Neural progenitor cell (in vitro differentiated cells): ENCODE results near the gene TNFAIP6. TPM values are rescaled to one million over a fixed set of nuclear protein-coding genes. Genes with fewer than 3 reads are reported as not detected.

ENCODE experiments used
- DNase-seq: peaks from one replicate; pipeline ENCODE4 v3.0.0-alpha.2; 2016; ENCODE audit warnings: low spot score
- H2AFZ ChIP-seq: fragments of 200-600 bp; sonication (generic); replicated peaks from 2 replicates; pipeline ENCODE4 v1.6.1; 2016; ENCODE audit warnings: antibody characterized with exemption
- H3F3A ChIP-seq: fragments of 200-600 bp; sonication (generic); 2 replicates; pipeline ENCODE4 v1.6.1; 2016; ENCODE audit warnings: antibody characterized with exemption, low read depth
- H3K27ac ChIP-seq: fragments of 200-600 bp; sonication (generic); 2 replicates; pipeline ENCODE4 v1.5.1; 2016; ENCODE audit warnings: mild to moderate bottlenecking
- H3K27me3 ChIP-seq: fragments of 200-600 bp; sonication (generic); 2 replicates; pipeline ENCODE4 v1.6.1; 2016; ENCODE audit warnings: mild to moderate bottlenecking, moderate library complexity
- H3K36me3 ChIP-seq: fragments of 200-600 bp; sonication (generic); 2 replicates; pipeline ENCODE4 v1.5.1; 2016
- H3K4me1 ChIP-seq: fragments of 200-600 bp; sonication (generic); 2 replicates; pipeline ENCODE4 v1.6.1; 2016; ENCODE audit warnings: mixed run types
- H3K4me2 ChIP-seq: fragments of 200-600 bp; sonication (generic); 2 replicates; pipeline ENCODE4 v1.6.1; 2016
- H3K4me3 ChIP-seq: fragments of 200-600 bp; sonication (generic); 2 replicates; pipeline ENCODE4 v1.5.1; 2016
- H3K79me2 ChIP-seq: fragments of 200-600 bp; sonication (generic); 2 replicates; pipeline ENCODE4 v1.6.1; 2016; ENCODE audit warnings: low read depth
- H3K9ac ChIP-seq: fragments of 200-600 bp; sonication (generic); 2 replicates; pipeline ENCODE4 v1.6.1; 2016
- H3K9me3 ChIP-seq: fragments of 200-600 bp; sonication (generic); 2 replicates; pipeline ENCODE4 v1.5.1; 2016; ENCODE audit warnings: low read depth
- H4K20me1 ChIP-seq: fragments of 200-600 bp; sonication (generic); 2 replicates; pipeline ENCODE4 v1.6.1; 2016; ENCODE audit warnings: low read depth
- H3K27ac Mint-ChIP-seq: 3 replicates; pipeline ENCODE4 v1.8.0; 2021; ENCODE audit warnings: mixed read lengths
- H3K27me3 Mint-ChIP-seq: 2 replicates; pipeline ENCODE4 v1.8.0; 2022; ENCODE audit warnings: low read depth, mild to moderate bottlenecking, inconsistent platforms, moderate library complexity, mixed read lengths; ENCODE audit not compliant: insufficient read depth
- H3K36me3 Mint-ChIP-seq: 3 replicates; pipeline ENCODE4 v1.8.0; 2021; ENCODE audit warnings: mixed read lengths
- H3K4me1 Mint-ChIP-seq: 3 replicates; pipeline ENCODE4 v1.8.0; 2021; ENCODE audit warnings: mixed read lengths
- H3K4me3 Mint-ChIP-seq: 3 replicates; pipeline ENCODE4 v1.8.0; 2021; ENCODE audit warnings: mild to moderate bottlenecking, moderate library complexity, mixed read lengths
- H3K9me3 Mint-ChIP-seq: 3 replicates; pipeline ENCODE4 v1.8.0; 2020; ENCODE audit warnings: mixed read lengths
- EZH2 ChIP-seq: fragments of 200-600 bp; sonication (generic); IDR thresholded peaks from 2 replicates; pipeline ENCODE4 v1.6.1; 2017; ENCODE audit warnings: antibody characterized with exemption, mild to moderate bottlenecking, moderate library complexity
- EZH2phosphoT487 ChIP-seq: fragments of 200-600 bp; sonication (generic); IDR thresholded peaks from 2 replicates; pipeline ENCODE4 v1.6.1; 2017; ENCODE audit warnings: antibody characterized with exemption
- total RNA-seq: library from RNA; depleted of rRNA; stranded (reverse); fragments of >200 nt; gene quantifications from 2 replicates; pipeline ENCODE4 v1.2.3, GENCODE V29; 2015; ENCODE audit warnings: low replicate concordance
- TF ChIP-seq, protein P1 (sequence below): fragments of 200-600 bp; sonication (generic); IDR thresholded peaks from 2 replicates; pipeline ENCODE4 v1.5.1; 2017; ENCODE audit warnings: antibody characterized with exemption, mild to moderate bottlenecking

The TNFAIP6 gene
- total RNA-seq, 1 donor from 2014 or later = 0.22 TPM

DNA sequence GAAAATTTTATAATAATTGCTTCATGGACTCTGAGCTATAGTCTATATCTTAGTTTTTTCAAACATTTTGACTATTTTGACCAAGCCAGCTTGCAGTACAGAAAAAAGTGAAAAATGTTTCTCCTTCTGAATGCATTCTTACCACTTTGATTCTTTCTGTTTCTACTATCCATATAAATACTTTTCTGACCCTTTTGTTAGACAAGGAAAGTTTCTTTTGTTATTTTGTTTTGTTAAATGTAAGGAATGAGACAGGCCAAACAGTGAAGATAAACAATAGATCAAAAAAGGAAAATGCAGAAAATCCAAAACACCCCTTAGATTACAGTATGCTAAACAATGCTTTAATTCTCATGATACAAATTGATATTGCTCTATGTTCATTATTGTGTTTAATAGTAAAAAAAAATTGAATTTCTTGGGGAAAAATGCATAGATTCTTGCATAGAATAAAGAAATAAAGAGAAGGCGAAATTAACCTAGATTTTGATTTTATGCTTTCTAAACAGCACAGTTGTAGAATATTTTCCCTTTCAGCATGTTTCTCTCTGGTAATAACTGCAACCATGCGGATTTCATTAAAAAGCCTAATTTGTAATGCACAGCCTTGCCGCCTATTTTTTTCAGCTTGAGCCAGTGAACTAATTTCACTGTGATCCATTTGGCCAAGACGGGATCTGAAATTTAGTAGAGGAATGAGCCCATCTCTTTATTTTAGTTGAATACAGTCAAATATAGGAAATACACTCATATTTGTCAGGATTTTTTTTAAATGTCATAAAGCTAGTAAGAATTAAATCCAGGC, 976 bp downstream of the TNFAIP6 start:
- Mint-ChIP-seq H3K36me3 (no peaks in the 10 kb centered on the region), H3K4me3 (no peak overlapping the region), H3K27ac (no peak overlapping the region), H3K4me1 (no peaks in the 10 kb centered on the region), H3K9me3 (no peaks in the 10 kb centered on the region), H3K27me3 (peaks cover 2% of the 10 kb centered on the region)
- Histone ChIP-seq H3K4me2 (no peak overlapping the region), H3K27ac (no peak overlapping the region), H3K9ac (no peak overlapping the region), H3K9me3 (no peaks in the 10 kb centered on the region), H3K4me3 (no peak overlapping the region), H3K27me3 (no peaks in the 10 kb centered on the region), H3F3A (no peaks in the 10 kb centered on the region), H2AFZ (peak overlapping the region; percentile 18), H3K79me2 (no peaks in the 10 kb centered on the region), H3K4me1 (peaks cover 5% of the 10 kb centered on the region), H4K20me1 (no peaks in the 10 kb centered on the region), H3K36me3 (no peaks in the 10 kb centered on the region)
- TF ChIP-seq, protein P1, sequence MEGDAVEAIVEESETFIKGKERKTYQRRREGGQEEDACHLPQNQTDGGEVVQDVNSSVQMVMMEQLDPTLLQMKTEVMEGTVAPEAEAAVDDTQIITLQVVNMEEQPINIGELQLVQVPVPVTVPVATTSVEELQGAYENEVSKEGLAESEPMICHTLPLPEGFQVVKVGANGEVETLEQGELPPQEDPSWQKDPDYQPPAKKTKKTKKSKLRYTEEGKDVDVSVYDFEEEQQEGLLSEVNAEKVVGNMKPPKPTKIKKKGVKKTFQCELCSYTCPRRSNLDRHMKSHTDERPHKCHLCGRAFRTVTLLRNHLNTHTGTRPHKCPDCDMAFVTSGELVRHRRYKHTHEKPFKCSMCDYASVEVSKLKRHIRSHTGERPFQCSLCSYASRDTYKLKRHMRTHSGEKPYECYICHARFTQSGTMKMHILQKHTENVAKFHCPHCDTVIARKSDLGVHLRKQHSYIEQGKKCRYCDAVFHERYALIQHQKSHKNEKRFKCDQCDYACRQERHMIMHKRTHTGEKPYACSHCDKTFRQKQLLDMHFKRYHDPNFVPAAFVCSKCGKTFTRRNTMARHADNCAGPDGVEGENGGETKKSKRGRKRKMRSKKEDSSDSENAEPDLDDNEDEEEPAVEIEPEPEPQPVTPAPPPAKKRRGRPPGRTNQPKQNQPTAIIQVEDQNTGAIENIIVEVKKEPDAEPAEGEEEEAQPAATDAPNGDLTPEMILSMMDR = no peak
- TF ChIP-seq EZH2 (no peak), EZH2phosphoT487 (no peak)
- DNase-seq = no peak

DNA sequence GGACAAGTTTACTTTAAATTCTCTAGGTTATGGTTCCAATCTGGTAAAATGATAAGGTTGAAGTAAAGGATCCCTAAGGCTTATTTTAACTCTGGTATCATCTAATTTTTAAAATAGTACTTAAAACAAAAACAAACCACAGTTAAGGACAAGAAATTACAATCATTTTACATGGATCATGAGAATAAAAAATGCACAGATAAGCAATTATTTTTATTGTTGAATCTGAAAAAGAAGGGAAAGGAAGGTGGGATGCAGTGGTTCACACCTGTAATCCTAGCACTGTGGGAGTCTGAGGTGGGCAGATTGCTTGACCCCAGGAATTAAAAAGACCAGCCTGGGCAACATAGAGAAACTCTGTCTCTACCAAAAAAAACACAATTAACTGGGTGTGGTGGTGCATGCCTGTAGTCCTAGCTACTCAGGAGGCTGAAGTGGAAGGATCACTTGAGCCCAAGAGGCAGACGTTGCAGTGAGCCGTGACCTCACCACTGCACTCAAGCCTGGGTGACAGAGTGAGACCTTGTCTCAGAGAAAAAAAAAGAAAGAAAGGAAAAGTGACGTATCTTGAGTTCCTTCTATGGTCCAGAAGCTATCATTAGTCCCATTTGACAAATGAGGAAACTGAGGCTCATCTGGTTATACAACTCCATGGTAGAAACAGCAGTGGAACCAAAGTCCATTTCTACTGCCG, 2.5 kb downstream of the TNFAIP6 start:
- Mint-ChIP-seq H3K27me3 (peaks cover 2% of the 10 kb centered on the region), H3K36me3 (no peaks in the 10 kb centered on the region), H3K9me3 (no peaks in the 10 kb centered on the region), H3K4me1 (no peaks in the 10 kb centered on the region), H3K27ac (no peak overlapping the region), H3K4me3 (no peak overlapping the region)
- no peak overlapping the region for H3K9ac ChIP-seq
- no peaks in the 10 kb centered on the region for H3K27me3 ChIP-seq
- no peak overlapping the region for H3K4me2 ChIP-seq
- no peak overlapping the region for H3K4me3 ChIP-seq
- H2AFZ ChIP-seq = no peak overlapping the region
- no peaks in the 10 kb centered on the region for H3K9me3 ChIP-seq
- TF ChIP-seq, protein P1 = no peak
- TF ChIP-seq EZH2 (no peak), EZH2phosphoT487 (no peak)
- H3K4me1 ChIP-seq = peaks cover 5% of the 10 kb centered on the region
- H3K36me3 ChIP-seq = no peaks in the 10 kb centered on the region
- DNase-seq = no peak
- H3K27ac ChIP-seq = no peak overlapping the region
- H4K20me1 ChIP-seq = no peaks in the 10 kb centered on the region
- no peaks in the 10 kb centered on the region for H3F3A ChIP-seq
- no peaks in the 10 kb centered on the region for H3K79me2 ChIP-seq

DNA sequence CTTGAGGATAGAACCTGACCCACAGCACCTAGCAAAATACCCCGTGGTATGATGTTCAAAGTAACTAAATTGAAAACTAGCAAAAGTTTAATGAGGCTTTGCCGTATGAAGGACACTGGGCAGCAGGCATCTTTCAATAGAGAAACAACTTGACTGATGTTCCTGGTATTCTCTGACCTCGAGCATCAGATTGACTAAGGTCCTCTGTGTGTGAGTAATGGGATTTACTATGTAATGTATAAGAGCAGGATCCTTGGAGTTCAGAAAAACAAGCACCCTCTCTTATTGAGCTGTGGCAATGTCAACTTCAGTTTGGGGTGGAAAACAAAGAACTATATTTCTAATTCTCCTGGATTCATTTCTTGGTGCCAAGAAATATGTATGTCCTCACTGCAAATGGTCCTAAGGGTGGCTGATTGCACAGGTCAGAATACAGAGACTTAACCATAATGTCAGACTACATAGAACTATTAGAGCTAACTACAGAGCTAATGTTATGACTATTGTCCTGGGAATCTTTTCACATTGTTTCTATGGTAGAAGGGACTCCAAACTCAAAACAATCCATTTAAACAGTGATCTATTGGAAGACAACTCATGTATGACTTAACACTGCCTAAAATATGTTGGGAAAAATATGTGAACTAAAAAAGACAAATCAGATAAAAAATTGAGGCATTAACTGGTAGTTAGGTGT, 4.4 kb downstream of the TNFAIP6 start:
- no peaks in the 10 kb centered on the region for H3K9me3 ChIP-seq
- TF ChIP-seq EZH2phosphoT487 (no peak), EZH2 (no peak)
- TF ChIP-seq, protein P1 = no peak
- no peaks in the 10 kb centered on the region for H3K36me3 ChIP-seq
- no peak overlapping the region for H3K9ac ChIP-seq
- no peaks in the 10 kb centered on the region for H3K27me3 Mint-ChIP-seq
- no peak overlapping the region for H3K4me3 ChIP-seq
- H3K79me2 ChIP-seq = no peaks in the 10 kb centered on the region
- no peak overlapping the region for H3K27ac Mint-ChIP-seq
- H3K4me1 Mint-ChIP-seq = no peaks in the 10 kb centered on the region
- no peak overlapping the region for H3K4me3 Mint-ChIP-seq
- H4K20me1 ChIP-seq = no peaks in the 10 kb centered on the region
- no peak for DNase-seq
- H3F3A ChIP-seq = no peaks in the 10 kb centered on the region
- H3K4me2 ChIP-seq = no peak overlapping the region
- H3K4me1 ChIP-seq = peaks cover 5% of the 10 kb centered on the region
- H3K9me3 Mint-ChIP-seq = no peaks in the 10 kb centered on the region
- H2AFZ ChIP-seq = no peak overlapping the region
- H3K27me3 ChIP-seq = no peaks in the 10 kb centered on the region
- H3K27ac ChIP-seq = no peak overlapping the region
- H3K36me3 Mint-ChIP-seq = no peaks in the 10 kb centered on the region
